ENCODE data around the gene CAMTA1.

CAMTA1 gene

GRCh38 chr1:7229186-7229585, 443.9 kb downstream of the CAMTA1 start:
- Histone ChIP-seq H3K4me3 (no peak overlapping the region), H4K20me1 (no peaks in the 10 kb centered on the region), H3K27ac (peak overlapping the region; percentile 58; the same call in 1 of the 2 replicates), H3K9ac (no peak overlapping the region), H3K27me3 (no peaks in the 10 kb centered on the region), H3K9me3 (no peaks in the 10 kb centered on the region), H3K36me3 (no peaks in the 10 kb centered on the region), H3K4me1 (peaks cover 72% of the 10 kb centered on the region), H3K4me2 (peak overlapping the region; percentile 48)
- no peak for TF ChIP-seq Cebpa-rat (IDR thresholded peaks at IDR 0.05)

GRCh38 chr1:7229696-7230631, 444.7 kb downstream of the CAMTA1 start:
- Histone ChIP-seq H4K20me1 (no peaks in the 10 kb centered on the region), H3K9me3 (no peaks in the 10 kb centered on the region), H3K4me3 (no peak overlapping the region), H3K4me1 (peaks cover 64% of the 10 kb centered on the region), H3K9ac (no peak overlapping the region), H3K36me3 (no peaks in the 10 kb centered on the region), H3K4me2 (peak overlapping the region; percentile 66), H3K27me3 (no peaks in the 10 kb centered on the region), H3K27ac (peak overlapping the region; percentile 49; the same call in 1 of the 2 replicates)
- no peak for TF ChIP-seq Cebpa-rat (IDR thresholded peaks at IDR 0.05)

- Histone ChIP-seq H3K4me3 (no peak overlapping the region), H3K4me1 (peaks cover 43% of the 10 kb centered on the region), H3K4me2 (no peak overlapping the region), H3K27ac (no peak overlapping the region), H3K27me3 (no peaks in the 10 kb centered on the region), H3K9me3 (no peaks in the 10 kb centered on the region), H3K36me3 (no peaks in the 10 kb centered on the region), H3K9ac (no peak overlapping the region), H4K20me1 (no peaks in the 10 kb centered on the region)
- no peak for TF ChIP-seq Cebpa-rat (IDR thresholded peaks at IDR 0.05)
These were observed 447.4 kb downstream of the CAMTA1 start for GRCh38 chr1:7232441-7233236.

- no peaks in the 10 kb centered on the region for H3K9me3 ChIP-seq
- H3K36me3 ChIP-seq, result no peaks in the 10 kb centered on the region
- no peaks in the 10 kb centered on the region for H3K27me3 ChIP-seq
- peaks cover 37% of the 10 kb centered on the region for H3K4me1 ChIP-seq
- no peak overlapping the region for H3K4me2 ChIP-seq
- H3K9ac ChIP-seq, result no peak overlapping the region
- no peak overlapping the region for H3K27ac ChIP-seq
- no peaks in the 10 kb centered on the region for H4K20me1 ChIP-seq
- H3K4me3 ChIP-seq, result no peak overlapping the region
- no peak for TF ChIP-seq Cebpa-rat (IDR thresholded peaks at IDR 0.05)
These were observed 447.9 kb downstream of the CAMTA1 start for GRCh38 chr1:7233237-7233540.

GRCh38 chr1:7233646-7234470, 448.6 kb downstream of the CAMTA1 start:
- Histone ChIP-seq H3K4me1 (peaks cover 31% of the 10 kb centered on the region), H3K9ac (no peak overlapping the region), H3K9me3 (no peaks in the 10 kb centered on the region), H3K36me3 (no peaks in the 10 kb centered on the region), H3K4me2 (no peak overlapping the region), H3K27me3 (no peaks in the 10 kb centered on the region), H3K27ac (no peak overlapping the region), H4K20me1 (no peaks in the 10 kb centered on the region), H3K4me3 (no peak overlapping the region)
- no peak for TF ChIP-seq Cebpa-rat (IDR thresholded peaks at IDR 0.05)

- H3K9me3 ChIP-seq, result no peaks in the 10 kb centered on the region
- H3K27me3 ChIP-seq, result no peaks in the 10 kb centered on the region
- no peak overlapping the region for H3K4me3 ChIP-seq
- no peak overlapping the region for H3K4me2 ChIP-seq
- no peak overlapping the region for H3K27ac ChIP-seq
- H4K20me1 ChIP-seq, result no peaks in the 10 kb centered on the region
- H3K36me3 ChIP-seq, result no peaks in the 10 kb centered on the region
- no peak for TF ChIP-seq Cebpa-rat (IDR thresholded peaks at IDR 0.05)
- H3K4me1 ChIP-seq, result peaks cover 27% of the 10 kb centered on the region
- H3K9ac ChIP-seq, result no peak overlapping the region
These were observed 449.2 kb downstream of the CAMTA1 start for GRCh38 chr1:7234471-7234755.

GRCh38 chr1:7235871-7236517, 450.7 kb downstream of the CAMTA1 start:
- peaks cover 12% of the 10 kb centered on the region for H3K4me1 ChIP-seq
- H3K27ac ChIP-seq, result no peak overlapping the region

GRCh38 chr1:7236844-7237515, 451.7 kb downstream of the CAMTA1 start:
- TF ChIP-seq Cebpa-rat (IDR thresholded peaks at IDR 0.05), result no peak
- H3K4me3 ChIP-seq, result no peak overlapping the region
- H4K20me1 ChIP-seq, result no peaks in the 10 kb centered on the region
- H3K9me3 ChIP-seq, result no peaks in the 10 kb centered on the region
- no peak overlapping the region for H3K4me2 ChIP-seq
- H3K27me3 ChIP-seq, result no peaks in the 10 kb centered on the region
- peaks cover 5% of the 10 kb centered on the region for H3K4me1 ChIP-seq
- no peak overlapping the region for H3K27ac ChIP-seq
- H3K9ac ChIP-seq, result no peak overlapping the region
- no peaks in the 10 kb centered on the region for H3K36me3 ChIP-seq

More at GRCh38 chr1:7235871-7236517, 450.7 kb downstream of the CAMTA1 start:
- H4K20me1 ChIP-seq, result no peaks in the 10 kb centered on the region
- H3K9ac ChIP-seq, result no peak overlapping the region
- H3K4me3 ChIP-seq, result no peak overlapping the region
- H3K4me2 ChIP-seq, result 0 out of 2 replicates have a peak overlapping the region, but pooled peaks have one; percentile 17
- H3K36me3 ChIP-seq, result no peaks in the 10 kb centered on the region
- no peak for TF ChIP-seq Cebpa-rat (IDR thresholded peaks at IDR 0.05)
- no peaks in the 10 kb centered on the region for H3K27me3 ChIP-seq
- no peaks in the 10 kb centered on the region for H3K9me3 ChIP-seq

GRCh38 chr1:7247158-7247557, 461.9 kb downstream of the CAMTA1 start:
- Histone ChIP-seq H3K4me2 (no peak overlapping the region), H3K27ac (no peak overlapping the region), H3K27me3 (no peaks in the 10 kb centered on the region), H3K36me3 (no peaks in the 10 kb centered on the region), H3K9ac (no peak overlapping the region), H3K9me3 (no peaks in the 10 kb centered on the region), H3K4me3 (no peak overlapping the region), H4K20me1 (no peaks in the 10 kb centered on the region), H3K4me1 (no peaks in the 10 kb centered on the region)
- no peak for TF ChIP-seq Cebpa-rat (IDR thresholded peaks at IDR 0.05)
